Measurements from ENCODE around the gene SLC4A7.
A peak's percentile ranks its signal among the peaks of the same experiment; 100 is the strongest.
"Not testable (repeated sequence)": the region's sequence is repeated elsewhere in the genome, so short reads cannot be mapped to it uniquely, and the experiment has no call there.

Gene SLC4A7

GRCh38 chr3:27426926-27427325 lies 57.3 kb downstream of the SLC4A7 start:
- DNase-seq, result no peak

- no peak for DNase-seq
Observed at GRCh38 chr3:27425896-27426565, 58.2 kb downstream of the SLC4A7 start.

GRCh38 chr3:27424812-27425521 lies 59.2 kb downstream of the SLC4A7 start:
- not testable (repeated sequence) for DNase-seq

GRCh38 chr3:27423463-27423862 lies 60.7 kb downstream of the SLC4A7 start:
- DNase-seq, result no peak

- no peak for DNase-seq
Observed at GRCh38 chr3:27422617-27423016, 61.6 kb downstream of the SLC4A7 start.

- no peak for DNase-seq
Observed at GRCh38 chr3:27415202-27415601, 69.0 kb downstream of the SLC4A7 start.

- DNase-seq, result no peak
Observed at GRCh38 chr3:27392950-27393679, 91.1 kb downstream of the SLC4A7 start.

- DNase-seq, result not testable (repeated sequence)
Observed at GRCh38 chr3:27392414-27392813, 91.8 kb downstream of the SLC4A7 start.

- DNase-seq, result no peak
Observed at GRCh38 chr3:27391796-27392195, 92.4 kb downstream of the SLC4A7 start.

GRCh38 chr3:27387625-27388024 lies 96.6 kb downstream of the SLC4A7 start:
- DNase-seq, result no peak

GRCh38 chr3:27385504-27385903 lies 98.7 kb downstream of the SLC4A7 start:
- no peak for DNase-seq

- DNase-seq, result no peak
Observed at GRCh38 chr3:27384191-27384590, 100.0 kb downstream of the SLC4A7 start.

- DNase-seq, result no peak
Observed at GRCh38 chr3:27380433-27381357, 103.5 kb downstream of the SLC4A7 start.

- DNase-seq, result no peak
Observed at GRCh38 chr3:27378331-27378730, 105.9 kb downstream of the SLC4A7 start.

GRCh38 chr3:27376109-27376772 lies 107.9 kb downstream of the SLC4A7 start:
- DNase-seq, result no peak

GRCh38 chr3:27368831-27369607 lies 115.2 kb downstream of the SLC4A7 start, which contains the start of gene NEK10:
Gene NEK10, minus strand, starts transcription at chr3:27369383. Its CDS starts 16,501 bp downstream, at chr3:27352882.
- peak; percentile 89 for DNase-seq

- no peak for DNase-seq
Observed at GRCh38 chr3:27366062-27366591, 118.1 kb downstream of the SLC4A7 start.

- DNase-seq, result peak; percentile 83
Observed at GRCh38 chr3:27360113-27361078, 123.8 kb downstream of the SLC4A7 start.

- peak; percentile 84 for DNase-seq
Observed at GRCh38 chr3:27358372-27358771, 125.8 kb downstream of the SLC4A7 start.

Measured in NCI-H1105 treated with DMSO at 0.1 percent for 48 hours (cell line).